Right lobe of liver (tissue), 6 donors: ENCODE measurements around the gene PCDH12. TPM values are rescaled to one million over a fixed set of nuclear protein-coding genes. Genes with fewer than 3 reads are reported as not detected.

Experiments
- ATAC-seq, 4 donors: fragments of 200-7000 bp; cut with Tn5 transposase; one replicate each; pipeline ENCODE4 v1.9.1; 2020; ENCODE audit warnings: mild to moderate bottlenecking in 4 of 4, moderate library complexity in 4 of 4
- DNase-seq, 3 donors: peaks; one replicate each; pipeline ENCODE4 v3.0.0-alpha.2; 2020
- H3K27ac ChIP-seq, 3 donors: fragments of 200-600 bp; one replicate each; pipeline ENCODE4 v1.8.0; 2022
- H3K27me3 ChIP-seq, 2 donors: fragments of 200-600 bp; one replicate each; pipeline ENCODE4 v1.8.0; 2022
- H3K36me3 ChIP-seq, 4 donors: fragments of 200-600 bp; sonication (generic) in 1 of 4; one replicate each; pipeline versions ENCODE4 v1.5.1 to v1.8.0; 2017 to 2022; ENCODE audit warnings: control low read depth in 1 of 4
- H3K4me1 ChIP-seq, 4 donors: fragments of 200-600 bp; sonication (generic) in 1 of 4; one replicate each; pipeline versions ENCODE4 v1.5.1 to v1.8.0; 2017 to 2022; ENCODE audit warnings: control low read depth in 1 of 4
- H3K4me3 ChIP-seq, 3 donors: fragments of 200-600 bp; one replicate each; pipeline ENCODE4 v1.8.0; 2022
- H3K9me3 ChIP-seq, 4 donors: fragments of 200-600 bp; sonication (generic) in 1 of 4; one replicate each; pipeline versions ENCODE4 v1.5.1 to v1.8.0; 2017 to 2022; ENCODE audit warnings: control low read depth in 1 of 4
- CTCF ChIP-seq, 4 donors: fragments of 200-600 bp in 3 of 4; fragments of 450-650 bp in 1 of 4; IDR thresholded peaks; one replicate each; pipeline versions ENCODE4 v1.5.1 to v1.8.0; 2016 to 2022; ENCODE audit warnings: antibody characterized with exemption in 4 of 4, mild to moderate bottlenecking in 2 of 4
- POLR2A ChIP-seq: fragments of 450-650 bp; IDR thresholded peaks from one replicate; pipeline ENCODE4 v1.6.1; 2017; ENCODE audit warnings: antibody characterized with exemption, mild to moderate bottlenecking
- WGBS: methylation state at CpG from one replicate; pipeline ENCODE4 v1.1.6; 2018; ENCODE audit warnings: low coverage, low lambda C conversion rate; ENCODE audit not compliant: insufficient coverage; ENCODE audit errors: missing lambda C conversion rate; 5-methylcytosine and 5-hydroxymethylcytosine counted together
- intact Hi-C, 2 donors: fragments of 100-400 bp; cut with DNase I; formaldehyde crosslinking; loops; one replicate each; pipeline versions ENCODE4 v1.11.2 to v1.14.1; 2022
- total RNA-seq, 6 experiments: library from RNA; depleted of rRNA in 2 of 6; stranded (reverse); fragments of >200 nt in 2 of 6; fragmentation: NEBNext Ultra II Directional in 3 of 6; extraction: Animal tissue kit (Norgen Biotek cat#: 25700) in 3 of 6; gene quantifications; one replicate each; pipeline versions ENCODE4 v1.1.0 to v1.2.4, GENCODE V29; 2016 to 2023
- donor health status: DM: no; HTN: yes; CAD: no.
- donor health status: DM: no; HTN: no; CAD: no.
- donor health status: DM: no; HTN: no; CAD: no.
- donor health status: DM: no; HTN: yes; CAD: no.
- donor health status: DM: no; HTN: yes; CAD: no.

PCDH12 gene
- total RNA-seq, 6 experiments from 2014 or later: 1.5 to 4.4 (median 1.9) TPM

- Histone ChIP-seq H3K4me1 (no peaks in the 10 kb centered on the region), H3K9me3 (no peaks in the 10 kb centered on the region), H3K27ac (no peak overlapping the region), H3K36me3 (peaks cover 8 to 90% (median 38%) of the 10 kb centered on the region in 4 donors), H3K4me3 (no peak overlapping the region), H3K27me3 (no peaks in the 10 kb centered on the region)
- WGBS: 95% methylated on average over 3 of the region's 7 CpGs
- intact Hi-C loops: no loop called here
- TF ChIP-seq POLR2A: no peak
- TF ChIP-seq CTCF (IDR thresholded peaks at IDR 0.05): no peak
- DNase-seq (no peak), ATAC-seq (no peak)
Measured at GRCh38 chr5:141933151-141933550, 24.9 kb downstream of the PCDH12 start.

GRCh38 chr5:141931694-141932093 is 26.3 kb downstream of the PCDH12 start:
- TF ChIP-seq CTCF (IDR thresholded peaks at IDR 0.05) (no peak), POLR2A (no peak)
- intact Hi-C loops: no loop called here

GRCh38 chr5:141929398-141930058 is 28.5 kb downstream of the PCDH12 start:
- 86% methylated on average over 9 of the region's 19 CpGs for WGBS
- TF ChIP-seq CTCF (IDR thresholded peaks at IDR 0.05): no peak
- TF ChIP-seq POLR2A: no peak
- Histone ChIP-seq H3K36me3 (peaks cover 8 to 86% (median 37%) of the 10 kb centered on the region in 4 donors), H3K27ac (no peak overlapping the region), H3K27me3 (no peaks in the 10 kb centered on the region), H3K4me3 (no peak overlapping the region), H3K4me1 (peaks cover 0 to 11% (median 5%) of the 10 kb centered on the region in 4 donors), H3K9me3 (no peaks in the 10 kb centered on the region)
- DNase-seq (no peak), ATAC-seq (no peak)
- intact Hi-C loops: no loop called here

More at GRCh38 chr5:141931694-141932093, 26.3 kb downstream of the PCDH12 start:
- DNase-seq: no peak
- 94% methylated on average over 5 of the region's 5 CpGs for whole genome bisulfite sequencing
- Histone ChIP-seq H3K36me3 (peaks cover 8 to 93% (median 42%) of the 10 kb centered on the region in 4 donors), H3K27me3 (no peaks in the 10 kb centered on the region), H3K4me1 (peaks cover 0 to 1% (median under 1%) of the 10 kb centered on the region in 4 donors), H3K27ac (no peak overlapping the region), H3K9me3 (no peaks in the 10 kb centered on the region), H3K4me3 (no peak overlapping the region)
- ATAC-seq: no peak

GRCh38 chr5:141928051-141928450 is 30.0 kb downstream of the PCDH12 start:
- Histone ChIP-seq H3K4me3 (no peak overlapping the region), H3K4me1 (peaks cover 0 to 17% (median 7%) of the 10 kb centered on the region in 4 donors), H3K27me3 (no peaks in the 10 kb centered on the region), H3K27ac (no peak overlapping the region), H3K9me3 (no peaks in the 10 kb centered on the region), H3K36me3 (peaks cover 8 to 73% (median 34%) of the 10 kb centered on the region in 4 donors)
- ATAC-seq (no peak), DNase-seq (no peak)
- TF ChIP-seq POLR2A (no peak), CTCF (IDR thresholded peaks at IDR 0.05) (no peak)
- 77% methylated on average over 4 of the region's 8 CpGs for WGBS
- intact Hi-C loops: no loop called here
